ENCODE results near the gene MCF2L. TPM values are rescaled to one million over a fixed set of nuclear protein-coding genes. Genes with fewer than 3 reads are reported as not detected.

The MCF2L gene
- total RNA-seq, 4 donors from 2014 or later, result 18.3 to 52.6 (median 29.9) TPM

DNA sequence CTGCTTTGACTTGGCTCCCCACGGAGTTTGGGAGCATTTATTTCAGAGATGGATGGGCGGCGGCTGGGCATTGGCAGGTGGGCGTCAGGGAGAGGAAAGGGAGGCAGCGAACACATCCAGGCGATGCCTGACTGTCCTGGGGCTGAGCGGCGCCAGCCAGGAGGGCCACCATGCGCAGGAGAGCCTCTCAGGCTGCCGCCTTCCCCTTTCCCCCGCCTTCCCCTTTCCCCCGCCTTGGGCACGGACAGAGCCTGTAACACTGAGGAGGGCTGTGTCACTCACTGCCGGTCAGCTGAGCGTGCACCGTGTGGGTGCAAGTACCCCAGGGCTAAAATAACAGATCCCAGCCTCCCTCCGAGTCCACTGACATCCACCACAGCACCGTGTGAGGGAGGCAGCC lies 11.4 kb downstream of the MCF2L start:
- no peak for ATAC-seq
- TF ChIP-seq EP300 (IDR thresholded peaks at IDR 0.05) (no peak), POLR2AphosphoS5 (IDR thresholded peaks at IDR 0.05) (no peak), POLR2A (IDR thresholded peaks at IDR 0.05) (no peak)
- TF ChIP-seq, protein P1, sequence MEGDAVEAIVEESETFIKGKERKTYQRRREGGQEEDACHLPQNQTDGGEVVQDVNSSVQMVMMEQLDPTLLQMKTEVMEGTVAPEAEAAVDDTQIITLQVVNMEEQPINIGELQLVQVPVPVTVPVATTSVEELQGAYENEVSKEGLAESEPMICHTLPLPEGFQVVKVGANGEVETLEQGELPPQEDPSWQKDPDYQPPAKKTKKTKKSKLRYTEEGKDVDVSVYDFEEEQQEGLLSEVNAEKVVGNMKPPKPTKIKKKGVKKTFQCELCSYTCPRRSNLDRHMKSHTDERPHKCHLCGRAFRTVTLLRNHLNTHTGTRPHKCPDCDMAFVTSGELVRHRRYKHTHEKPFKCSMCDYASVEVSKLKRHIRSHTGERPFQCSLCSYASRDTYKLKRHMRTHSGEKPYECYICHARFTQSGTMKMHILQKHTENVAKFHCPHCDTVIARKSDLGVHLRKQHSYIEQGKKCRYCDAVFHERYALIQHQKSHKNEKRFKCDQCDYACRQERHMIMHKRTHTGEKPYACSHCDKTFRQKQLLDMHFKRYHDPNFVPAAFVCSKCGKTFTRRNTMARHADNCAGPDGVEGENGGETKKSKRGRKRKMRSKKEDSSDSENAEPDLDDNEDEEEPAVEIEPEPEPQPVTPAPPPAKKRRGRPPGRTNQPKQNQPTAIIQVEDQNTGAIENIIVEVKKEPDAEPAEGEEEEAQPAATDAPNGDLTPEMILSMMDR (IDR thresholded peaks at IDR 0.05), result no peak
- H3K9me3 ChIP-seq, result no peaks in the 10 kb centered on the region
- no peaks in the 10 kb centered on the region for H3K36me3 ChIP-seq
- peaks cover 32% of the 10 kb centered on the region for H3K27me3 ChIP-seq
- peak overlapping the region in 1 of 2 donors; percentile 44 for H3K4me3 ChIP-seq
- H3K4me1 ChIP-seq, result no peaks in the 10 kb centered on the region
- H3K27ac ChIP-seq, result peak overlapping the region in 3 of 4 donors; percentile 43 to 71 (median 65)
- WGBS, 2 donors (ENCODE audit: low coverage in 1 of 2), result 0% methylated on average over 1 of the region's 18 CpGs; no CpG with 5 or more reads in 1 of the 2 donors

DNA sequence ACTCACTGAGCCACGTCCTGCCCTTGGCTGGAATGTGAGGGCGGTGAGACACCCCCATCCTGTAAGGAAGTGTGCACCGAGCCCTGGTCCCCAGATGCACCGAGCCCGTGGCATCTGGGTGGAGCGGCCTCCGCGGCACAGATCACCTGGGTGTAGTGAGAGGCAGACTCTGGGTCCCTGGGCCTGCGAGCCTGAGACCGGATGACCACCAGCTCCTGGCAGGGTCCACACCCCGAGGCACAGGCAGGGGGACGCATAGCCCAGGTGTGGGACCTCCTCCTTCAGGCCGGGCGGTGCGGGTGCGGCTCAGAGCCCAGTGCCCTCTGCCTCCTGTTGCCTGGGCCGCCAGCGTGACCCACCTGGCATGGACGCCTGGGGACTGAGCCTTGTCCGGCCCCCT lies 12.4 kb downstream of the MCF2L start:
- Histone ChIP-seq H3K4me3 (peak overlapping the region in 1 of 2 donors; percentile 44), H3K9me3 (no peaks in the 10 kb centered on the region), H3K4me1 (no peaks in the 10 kb centered on the region), H3K27me3 (peaks cover 40% of the 10 kb centered on the region), H3K36me3 (no peaks in the 10 kb centered on the region), H3K27ac (peak overlapping the region in 2 of 4 donors; percentile 65 to 71)
- ATAC-seq, result no peak
- WGBS, 2 donors (ENCODE audit: low coverage in 1 of 2), result no CpG with 5 or more reads among the region's 20 CpGs
- TF ChIP-seq EP300 (IDR thresholded peaks at IDR 0.05), result no peak
- no peak for TF ChIP-seq POLR2A (IDR thresholded peaks at IDR 0.05)
- no peak for TF ChIP-seq POLR2AphosphoS5 (IDR thresholded peaks at IDR 0.05)
- TF ChIP-seq, protein P1 (IDR thresholded peaks at IDR 0.05), result no peak

- Histone ChIP-seq H3K27ac (peak overlapping the region in 3 of 4 donors; percentile 10 to 71 (median 65)), H3K4me1 (no peaks in the 10 kb centered on the region), H3K36me3 (no peaks in the 10 kb centered on the region), H3K27me3 (peaks cover 37% of the 10 kb centered on the region), H3K4me3 (peak overlapping the region in 1 of 2 donors; percentile 44), H3K9me3 (no peaks in the 10 kb centered on the region)
- no peak for ATAC-seq
- no peak for TF ChIP-seq EP300 (IDR thresholded peaks at IDR 0.05)
- TF ChIP-seq, protein P1 (IDR thresholded peaks at IDR 0.05), result no peak
- TF ChIP-seq POLR2A (IDR thresholded peaks at IDR 0.05), result no peak
- no peak for TF ChIP-seq POLR2AphosphoS5 (IDR thresholded peaks at IDR 0.05)
- WGBS, 2 donors (ENCODE audit: low coverage in 1 of 2), result 79 to 87% methylated on average over 9 to 11 of the region's 33 CpGs
These were observed 13.4 kb downstream of the MCF2L start for GRCh38 chr13:112982281-112983041.

GRCh38 chr13:112983042-112983305 lies 14.0 kb downstream of the MCF2L start:
- Histone ChIP-seq H3K4me1 (no peaks in the 10 kb centered on the region), H3K36me3 (no peaks in the 10 kb centered on the region), H3K27ac (peak overlapping the region in 2 of 4 donors; percentile 65 to 71), H3K27me3 (peaks cover 37% of the 10 kb centered on the region), H3K9me3 (no peaks in the 10 kb centered on the region), H3K4me3 (peak overlapping the region in 1 of 2 donors; percentile 44)
- ATAC-seq, result no peak
- WGBS, 2 donors (ENCODE audit: low coverage in 1 of 2), result 80% methylated on average over 1 of the region's 5 CpGs; no CpG with 5 or more reads in 1 of the 2 donors
- TF ChIP-seq POLR2A (IDR thresholded peaks at IDR 0.05) (no peak), POLR2AphosphoS5 (IDR thresholded peaks at IDR 0.05) (no peak)

DNA sequence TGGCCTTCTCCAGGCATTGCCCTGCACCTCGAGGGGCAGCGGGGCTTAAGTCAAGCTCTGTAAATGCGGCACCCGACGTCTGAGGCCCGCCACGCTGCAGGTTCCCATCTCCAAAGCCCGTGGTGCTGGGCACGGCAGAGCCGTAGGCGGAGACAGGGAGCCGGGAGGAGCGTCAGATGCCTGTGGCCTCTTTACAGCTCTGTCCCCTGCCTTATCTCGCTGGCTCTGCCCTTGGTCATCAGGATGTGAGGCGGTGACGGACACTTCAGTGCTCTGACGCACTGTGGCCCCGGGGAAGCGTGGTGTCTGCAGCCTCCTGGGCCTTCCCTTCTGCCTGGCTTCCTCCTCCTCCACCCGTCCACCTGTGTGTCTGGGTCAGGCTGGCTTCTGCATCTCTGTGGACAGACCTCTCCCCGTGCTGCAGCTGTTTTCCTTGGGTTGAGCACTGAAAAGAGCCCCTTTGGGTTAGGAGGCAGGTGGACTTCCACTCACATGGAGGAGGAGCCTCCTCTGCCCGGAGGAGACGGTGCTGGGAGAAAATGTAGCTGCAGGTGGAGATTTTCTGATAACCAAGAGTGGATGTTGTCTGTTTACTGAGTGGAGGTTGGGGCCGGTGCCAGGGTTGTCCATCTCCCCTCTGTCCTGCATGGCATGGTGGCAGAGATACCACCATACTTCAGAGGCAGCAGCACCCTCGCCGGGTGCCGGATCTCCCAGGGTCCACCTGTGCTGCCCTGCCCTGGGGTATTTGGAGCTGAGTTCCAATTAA lies 14.6 kb downstream of the MCF2L start:
- ATAC-seq, result no peak

More for the DNA sequence above, 14.6 kb downstream of the MCF2L start:
- Histone ChIP-seq H3K36me3 (no peaks in the 10 kb centered on the region), H3K27me3 (peaks cover 37% of the 10 kb centered on the region), H3K9me3 (no peaks in the 10 kb centered on the region), H3K27ac (peak overlapping the region in 2 of 4 donors; percentile 65 to 71), H3K4me3 (no peak overlapping the region), H3K4me1 (no peaks in the 10 kb centered on the region)
- 78 to 83% methylated on average over 6 to 7 of the region's 27 CpGs for WGBS, 2 donors (ENCODE audit: low coverage in 1 of 2)
- TF ChIP-seq EP300 (IDR thresholded peaks at IDR 0.05) (no peak), POLR2A (IDR thresholded peaks at IDR 0.05) (no peak), POLR2AphosphoS5 (IDR thresholded peaks at IDR 0.05) (no peak)
- TF ChIP-seq, protein P1 (IDR thresholded peaks at IDR 0.05), result no peak
